SH-SY5Y (cell line): ENCODE data around the gene TOMM5.

Source experiments
- GATA2 ChIP-seq: IDR thresholded peaks from 2 replicates; pipeline ENCODE4 v1.6.1; 2011; ENCODE audit warnings: mild to moderate bottlenecking, low read depth, low read length
- GATA3 ChIP-seq: IDR thresholded peaks from 2 replicates; pipeline ENCODE4 v1.6.1; 2011; ENCODE audit warnings: low read depth, mild to moderate bottlenecking, low read length, moderate library complexity

TOMM5 gene

GRCh38 chr9:37592108-37592951, at the start of gene TOMM5:
TOMM5 (minus strand) TSS chr9:37592597; CDS start chr9:37592532, 65 bp downstream.
- TF ChIP-seq GATA2 (no peak), GATA3 (no peak)

GRCh38 chr9:37641331-37641730, 48.9 kb upstream of the TOMM5 start:
- TF ChIP-seq GATA3 (no peak), GATA2 (no peak)

GRCh38 chr9:37640246-37640645, 47.8 kb upstream of the TOMM5 start:
- TF ChIP-seq GATA2 (no peak), GATA3 (no peak)

- no peak for TF ChIP-seq GATA3
- TF ChIP-seq GATA2: no peak
Observed at GRCh38 chr9:37639841-37640240, 47.4 kb upstream of the TOMM5 start.

- TF ChIP-seq GATA3: no peak
- TF ChIP-seq GATA2: no peak
Observed at GRCh38 chr9:37639109-37639762, 46.8 kb upstream of the TOMM5 start.

- no peak for TF ChIP-seq GATA3
- TF ChIP-seq GATA2: no peak
Observed at GRCh38 chr9:37636511-37637448, 44.4 kb upstream of the TOMM5 start.

GRCh38 chr9:37635808-37636207, 43.4 kb upstream of the TOMM5 start:
- TF ChIP-seq GATA2: no peak
- TF ChIP-seq GATA3: no peak

- no peak for TF ChIP-seq GATA2
- no peak for TF ChIP-seq GATA3
Observed at GRCh38 chr9:37632479-37632878, 40.1 kb upstream of the TOMM5 start.

- no peak for TF ChIP-seq GATA2
- TF ChIP-seq GATA3: no peak
Observed at GRCh38 chr9:37626708-37627292, 34.4 kb upstream of the TOMM5 start.

- TF ChIP-seq GATA2 (no peak), GATA3 (no peak)
Observed at GRCh38 chr9:37625758-37626147, 33.4 kb upstream of the TOMM5 start.

- TF ChIP-seq GATA3: no peak
- TF ChIP-seq GATA2: no peak
Observed at GRCh38 chr9:37625036-37625757, 32.8 kb upstream of the TOMM5 start.

GRCh38 chr9:37624073-37624472, 31.7 kb upstream of the TOMM5 start:
- TF ChIP-seq GATA2 (no peak), GATA3 (no peak)

- TF ChIP-seq GATA2 (no peak), GATA3 (no peak)
Observed at GRCh38 chr9:37623267-37623666, 30.9 kb upstream of the TOMM5 start.
